ENCODE data around the gene RRM2.

DNA sequence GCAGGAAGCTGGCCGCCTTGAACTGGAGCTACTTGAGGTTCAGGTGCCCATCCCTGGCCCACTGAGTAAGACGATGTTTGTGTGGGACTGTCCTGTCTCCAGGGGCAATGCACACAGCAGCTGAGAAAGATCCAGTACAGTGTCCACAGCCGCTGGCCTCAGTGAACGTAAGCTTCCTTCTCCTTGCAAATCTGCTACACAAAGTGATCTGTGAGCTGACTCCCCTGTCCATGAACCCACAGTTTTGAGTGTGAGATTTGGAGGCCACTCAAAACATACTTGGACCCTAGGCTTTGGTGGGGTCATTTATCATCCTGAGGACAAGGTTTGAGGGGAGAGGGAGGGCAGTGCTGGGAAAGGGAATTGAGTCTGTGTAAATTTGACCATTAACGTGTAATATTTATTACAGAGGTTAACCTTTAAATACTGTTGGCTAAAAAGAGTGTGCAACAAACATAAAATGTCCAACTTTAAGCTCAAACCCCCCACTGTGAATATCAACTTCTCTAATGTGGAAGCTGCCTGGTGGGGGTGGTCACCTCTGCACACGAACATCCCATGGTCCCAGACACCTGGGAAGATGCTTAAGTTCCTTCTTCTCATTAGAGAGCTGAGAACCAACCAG is 37.4 kb upstream of the RRM2 start:
- TF ChIP-seq, protein P1, sequence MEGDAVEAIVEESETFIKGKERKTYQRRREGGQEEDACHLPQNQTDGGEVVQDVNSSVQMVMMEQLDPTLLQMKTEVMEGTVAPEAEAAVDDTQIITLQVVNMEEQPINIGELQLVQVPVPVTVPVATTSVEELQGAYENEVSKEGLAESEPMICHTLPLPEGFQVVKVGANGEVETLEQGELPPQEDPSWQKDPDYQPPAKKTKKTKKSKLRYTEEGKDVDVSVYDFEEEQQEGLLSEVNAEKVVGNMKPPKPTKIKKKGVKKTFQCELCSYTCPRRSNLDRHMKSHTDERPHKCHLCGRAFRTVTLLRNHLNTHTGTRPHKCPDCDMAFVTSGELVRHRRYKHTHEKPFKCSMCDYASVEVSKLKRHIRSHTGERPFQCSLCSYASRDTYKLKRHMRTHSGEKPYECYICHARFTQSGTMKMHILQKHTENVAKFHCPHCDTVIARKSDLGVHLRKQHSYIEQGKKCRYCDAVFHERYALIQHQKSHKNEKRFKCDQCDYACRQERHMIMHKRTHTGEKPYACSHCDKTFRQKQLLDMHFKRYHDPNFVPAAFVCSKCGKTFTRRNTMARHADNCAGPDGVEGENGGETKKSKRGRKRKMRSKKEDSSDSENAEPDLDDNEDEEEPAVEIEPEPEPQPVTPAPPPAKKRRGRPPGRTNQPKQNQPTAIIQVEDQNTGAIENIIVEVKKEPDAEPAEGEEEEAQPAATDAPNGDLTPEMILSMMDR (IDR thresholded peaks at IDR 0.05): no peak
- TF ChIP-seq POLR2A (IDR thresholded peaks at IDR 0.05): no peak
